ENCODE data around the gene PFDN1.

The PFDN1 gene

DNA sequence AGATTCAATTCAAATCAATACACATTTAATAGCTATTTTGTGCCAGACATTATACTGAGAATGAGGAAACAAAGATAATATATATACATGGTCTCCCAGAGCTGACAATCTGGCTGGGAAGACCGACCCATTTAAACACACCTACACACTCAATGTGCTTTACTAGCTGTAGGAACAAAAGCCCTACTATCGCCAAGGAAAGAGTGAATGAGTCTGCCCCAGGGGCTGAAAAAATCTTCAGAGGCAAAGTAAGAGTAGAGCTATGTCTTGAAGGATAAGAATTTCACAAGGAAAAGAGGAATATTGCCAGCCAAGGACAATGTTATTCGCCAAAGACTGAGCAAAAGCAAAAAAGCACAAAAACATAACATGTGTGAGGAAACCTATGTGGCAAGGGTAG, 6.6 kb downstream of the PFDN1 start:
- no peak for DNase-seq (ENCODE audit: low read depth in 2 of 2)

DNA sequence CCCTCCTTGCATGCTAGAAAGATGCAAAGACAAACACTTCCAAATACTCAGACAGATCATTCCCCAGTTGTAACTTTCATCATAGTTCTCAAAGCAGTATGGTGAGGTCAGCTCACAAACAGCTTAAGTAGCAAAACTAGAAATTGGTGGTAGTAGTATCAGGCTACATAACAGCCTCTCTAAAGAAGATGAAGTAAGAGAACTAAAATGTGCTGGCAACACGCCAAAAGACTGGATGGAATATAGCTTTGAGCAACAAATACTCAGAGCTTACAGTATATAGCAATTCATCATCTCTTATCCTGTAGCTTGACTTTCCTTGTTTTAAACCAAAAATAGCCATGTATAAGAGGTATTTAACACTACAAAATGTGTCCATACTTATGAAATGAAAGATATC, 7.5 kb downstream of the PFDN1 start:
- no peak for DNase-seq (ENCODE audit: low read depth in 2 of 2)

DNA sequence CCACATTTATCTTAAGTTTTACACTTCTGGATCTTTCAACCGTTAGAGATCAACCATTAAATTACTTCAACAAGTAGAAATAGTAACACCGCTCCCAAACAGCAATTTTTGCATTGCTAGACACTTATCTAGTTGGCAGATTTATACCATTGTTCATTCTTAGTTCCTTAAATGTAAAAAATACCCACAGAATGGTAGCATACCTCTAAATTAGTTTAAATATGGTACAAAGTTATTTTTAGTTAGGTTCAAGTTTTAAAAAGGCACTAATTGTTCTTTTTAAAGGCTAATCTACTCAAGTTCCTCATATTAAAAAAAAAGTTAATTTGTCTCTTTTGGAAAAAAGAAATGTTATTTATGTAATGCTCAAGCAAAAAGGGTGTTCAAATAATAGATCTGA, 8.1 kb downstream of the PFDN1 start:
- no peak for DNase-seq (ENCODE audit: low read depth in 2 of 2)

DNA sequence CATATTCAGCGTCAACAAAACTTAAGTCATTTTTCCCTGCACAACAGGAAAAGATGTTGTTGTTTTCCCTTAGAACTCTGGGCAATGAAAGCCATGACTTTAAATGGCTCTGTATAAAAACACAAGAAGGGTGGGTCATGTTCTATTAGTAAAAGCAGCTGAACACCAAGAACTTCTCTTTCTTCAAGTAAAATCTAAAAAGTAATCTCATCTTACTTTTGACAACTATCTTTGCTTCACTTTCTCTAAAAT, 9.1 kb downstream of the PFDN1 start:
- DNase-seq (ENCODE audit: low read depth in 2 of 2): no peak

DNA sequence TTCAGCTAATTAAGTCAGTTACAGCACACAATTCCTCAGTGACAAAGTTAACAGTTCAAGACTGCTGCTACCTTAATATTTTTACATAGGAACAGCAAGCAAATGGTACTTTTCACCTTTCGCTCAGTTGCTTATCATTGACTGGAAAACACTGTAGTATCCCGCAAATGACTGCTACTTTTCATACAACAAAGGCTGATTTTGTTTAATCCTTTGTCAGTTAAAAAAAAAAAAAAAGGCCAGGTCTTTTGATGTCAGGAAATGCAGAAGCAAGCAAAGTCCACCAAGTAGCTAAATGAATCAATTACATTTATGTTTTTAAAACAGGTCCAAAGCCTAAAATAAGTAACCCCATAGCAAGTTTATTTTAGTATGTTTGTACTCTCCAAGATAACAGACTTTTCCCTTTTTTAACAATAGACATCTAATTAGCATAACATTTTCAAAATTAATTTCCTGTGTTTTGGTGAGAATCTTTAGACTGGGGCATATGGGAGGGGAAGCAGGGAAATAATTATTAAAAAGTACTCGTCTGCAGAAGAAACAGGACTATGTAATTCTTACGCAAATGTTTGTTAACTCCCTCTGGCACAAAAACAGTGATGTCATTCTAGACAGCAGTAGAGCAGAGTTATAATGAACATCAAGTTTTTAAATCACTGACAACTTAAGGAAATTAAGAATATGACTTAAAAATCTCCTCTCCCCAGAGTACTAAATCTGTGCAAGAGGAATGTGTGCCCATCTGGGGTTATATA, 9.6 kb downstream of the PFDN1 start:
- DNase-seq (ENCODE audit: low read depth in 2 of 2): no peak

DNA sequence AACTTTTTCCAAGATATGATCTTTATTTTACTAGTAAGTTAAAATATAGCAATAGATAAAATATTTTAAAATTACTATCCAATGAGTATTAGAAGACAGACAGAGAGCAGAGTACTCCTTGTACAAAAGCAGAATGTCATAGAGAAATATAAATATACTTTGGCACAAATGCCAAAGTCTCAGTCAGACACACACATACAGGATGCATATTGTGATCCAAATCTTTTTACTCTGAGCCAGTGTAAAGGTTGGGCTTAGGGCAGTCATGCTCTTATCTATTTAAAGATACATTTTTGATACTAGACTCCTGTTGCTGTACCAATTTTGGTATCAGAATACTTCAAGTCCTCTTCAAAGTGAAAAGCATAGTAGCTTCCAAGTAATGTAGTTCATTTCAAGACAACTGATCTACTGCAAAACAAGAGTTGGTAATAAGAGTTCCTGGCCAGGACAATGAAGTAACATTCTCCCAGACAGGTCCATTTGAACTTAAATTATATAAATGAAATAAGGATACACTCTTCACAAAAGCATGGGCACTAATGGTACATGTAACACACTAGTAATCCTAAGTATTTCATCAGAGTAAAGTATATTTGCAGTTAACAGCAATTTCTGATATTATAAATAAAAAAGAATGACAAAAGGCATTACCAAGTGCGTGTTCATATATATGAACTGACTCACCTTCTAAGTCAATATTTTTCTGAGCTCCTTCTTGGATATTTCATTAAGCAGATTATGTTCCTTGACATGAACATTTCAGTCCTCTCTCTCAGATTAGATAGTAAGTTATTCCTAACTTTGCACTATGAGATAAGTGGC, 10.5 kb downstream of the PFDN1 start:
- no peak for DNase-seq (ENCODE audit: low read depth in 2 of 2)

DNA sequence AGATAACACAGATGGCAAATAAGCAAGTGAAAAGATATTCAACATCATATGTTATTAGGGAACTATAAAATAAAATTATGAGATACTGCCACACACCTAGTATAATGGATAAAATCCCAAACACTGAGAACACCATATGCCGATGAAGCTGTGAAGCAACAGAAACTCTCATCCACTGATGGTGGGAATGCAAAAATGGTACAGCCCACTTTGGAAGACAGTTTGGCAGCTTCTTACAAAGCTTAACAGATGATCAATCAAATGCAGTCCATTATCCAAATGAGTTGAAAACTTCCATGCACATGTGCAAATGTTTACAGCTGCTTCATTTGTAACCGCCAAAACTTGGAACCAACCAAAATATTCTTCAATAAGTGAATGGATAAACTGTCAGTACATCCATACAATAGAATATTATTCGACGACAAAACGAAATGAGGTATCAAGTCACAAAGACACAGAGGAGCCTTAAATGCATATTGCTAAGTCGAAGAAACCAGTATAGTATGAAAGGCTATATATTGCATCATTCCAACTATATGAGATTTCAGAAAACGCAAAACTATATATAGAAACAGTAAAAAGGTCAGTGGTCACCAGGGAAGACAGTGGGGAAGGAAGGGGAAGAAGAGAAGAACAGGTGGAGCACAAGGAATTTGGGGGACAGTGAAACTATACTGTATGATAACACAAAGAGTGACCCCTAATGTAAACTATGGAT, 14.9 kb downstream of the PFDN1 start:
- DNase-seq (ENCODE audit: low read depth in 2 of 2): no peak

DNA sequence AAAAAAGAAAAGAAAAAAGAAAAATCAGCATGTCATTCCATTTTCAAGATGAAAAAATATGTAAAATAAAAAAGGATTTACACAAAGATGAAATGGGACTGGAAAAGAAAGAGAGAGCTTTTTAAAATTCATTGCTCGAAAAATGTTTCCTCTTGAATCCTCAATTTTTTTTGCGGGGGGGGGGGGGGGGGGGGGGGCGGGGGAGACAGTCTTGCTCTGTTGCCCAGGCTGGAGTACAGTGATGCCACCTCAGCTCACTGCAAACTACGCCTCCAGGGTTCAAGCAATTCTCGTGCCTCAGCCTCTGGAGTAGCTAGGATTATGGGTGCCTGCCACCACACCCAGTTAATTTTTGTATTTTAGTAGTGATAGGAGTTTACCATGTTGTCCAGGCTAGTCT, 16.5 kb downstream of the PFDN1 start:
- DNase-seq (ENCODE audit: low read depth in 2 of 2): no peak

DNA sequence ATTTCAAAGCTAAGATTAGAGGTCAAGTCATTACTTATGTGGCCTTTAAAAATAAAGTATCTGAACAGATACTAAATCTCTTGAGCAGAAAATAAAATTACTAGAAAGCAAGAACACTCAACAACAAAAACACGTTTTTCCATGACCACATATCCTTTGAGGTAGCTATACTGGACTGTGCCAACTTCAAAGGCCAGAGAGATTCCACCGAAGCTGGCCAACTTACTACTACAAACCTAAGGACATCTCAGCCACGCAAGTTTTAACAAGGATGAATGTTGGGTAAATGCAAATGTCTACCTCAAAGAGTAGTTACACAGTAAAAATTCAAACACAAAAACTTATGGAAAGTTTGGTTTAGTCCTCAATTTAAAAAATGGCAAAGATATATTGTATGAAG, 18.9 kb downstream of the PFDN1 start:
- DNase-seq (ENCODE audit: low read depth in 2 of 2): no peak

DNA sequence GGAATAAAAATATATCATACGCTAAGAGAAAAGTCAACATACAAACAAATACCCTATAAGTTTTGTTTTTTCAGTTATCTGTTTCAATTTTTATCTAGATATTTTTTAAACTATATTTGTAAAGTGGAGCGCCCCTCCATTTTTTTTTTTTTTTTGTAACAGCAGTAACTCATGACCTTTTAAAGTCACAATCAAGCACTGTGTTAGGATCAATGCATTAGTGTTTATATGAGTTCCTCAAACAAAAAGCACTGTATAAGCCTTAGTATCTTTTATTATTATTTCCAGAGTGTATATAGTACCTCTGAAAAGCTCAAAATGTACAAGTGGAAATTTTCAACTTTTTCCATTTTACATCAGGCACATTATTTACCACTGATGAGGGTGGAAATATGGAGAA, 20.6 kb downstream of the PFDN1 start:
- DNase-seq (ENCODE audit: low read depth in 2 of 2): no peak

DNA sequence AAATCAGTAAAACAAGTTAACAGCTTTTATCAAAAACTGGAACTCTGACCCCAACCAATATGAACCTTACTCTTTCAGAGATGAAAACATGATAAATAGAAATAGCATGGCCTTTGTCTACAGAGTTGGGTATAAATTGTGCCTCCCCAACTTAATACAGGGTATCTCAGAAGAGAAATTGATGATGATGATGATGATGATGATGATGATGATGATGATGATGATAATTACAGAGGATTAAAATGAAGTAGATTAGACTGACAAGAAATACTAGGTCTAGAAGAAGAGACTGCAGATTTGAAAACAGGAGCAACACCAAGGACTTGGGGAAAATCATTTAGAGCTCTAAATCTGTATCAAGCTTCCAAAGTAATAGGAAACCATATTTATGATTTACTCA, 27.1 kb downstream of the PFDN1 start:
- no peak for DNase-seq (ENCODE audit: low read depth in 2 of 2)

DNA sequence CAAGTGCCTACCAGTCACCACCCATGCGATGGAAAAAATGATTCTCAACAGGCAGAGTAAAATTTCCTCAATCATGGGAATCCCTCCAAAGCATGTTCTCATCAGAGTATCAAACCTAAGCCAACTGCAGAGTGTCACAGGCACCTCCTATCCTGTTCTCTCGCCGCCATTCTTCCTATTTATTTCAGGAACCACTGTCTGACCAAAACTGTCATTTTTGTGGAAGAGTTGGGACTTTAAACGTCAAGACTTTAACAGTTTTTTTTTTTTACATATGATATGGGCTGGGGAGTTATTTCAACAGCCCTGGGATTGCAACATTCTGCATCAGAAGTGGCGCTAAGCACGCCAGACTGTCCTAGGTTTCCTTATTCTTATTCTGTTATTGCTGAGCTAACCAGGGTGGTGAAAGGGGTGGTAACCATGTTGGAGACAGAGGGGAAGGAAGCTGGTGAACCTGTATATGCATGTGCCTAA, 29.5 kb downstream of the PFDN1 start:
- no peak for DNase-seq (ENCODE audit: low read depth in 2 of 2)

DNA sequence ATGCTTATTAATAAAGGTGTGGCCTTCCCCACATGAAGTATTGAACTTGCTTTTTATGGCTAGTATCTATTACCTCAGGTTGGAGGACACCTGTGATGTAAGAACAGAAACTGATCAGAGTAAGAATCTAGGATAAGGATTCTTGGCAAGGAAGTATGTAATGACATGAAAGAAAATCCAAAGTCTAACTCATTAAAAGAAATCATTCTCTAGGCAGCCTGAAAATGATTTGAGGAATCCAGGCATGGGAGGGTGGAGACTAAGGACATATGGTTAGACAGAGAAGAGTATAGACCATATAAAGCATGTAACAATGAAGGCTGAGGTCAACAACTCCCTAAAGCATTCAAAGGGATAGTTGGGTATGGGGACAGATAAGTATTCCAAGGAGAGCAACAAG, 32.9 kb downstream of the PFDN1 start:
- DNase-seq (ENCODE audit: low read depth in 2 of 2): no peak

DNA sequence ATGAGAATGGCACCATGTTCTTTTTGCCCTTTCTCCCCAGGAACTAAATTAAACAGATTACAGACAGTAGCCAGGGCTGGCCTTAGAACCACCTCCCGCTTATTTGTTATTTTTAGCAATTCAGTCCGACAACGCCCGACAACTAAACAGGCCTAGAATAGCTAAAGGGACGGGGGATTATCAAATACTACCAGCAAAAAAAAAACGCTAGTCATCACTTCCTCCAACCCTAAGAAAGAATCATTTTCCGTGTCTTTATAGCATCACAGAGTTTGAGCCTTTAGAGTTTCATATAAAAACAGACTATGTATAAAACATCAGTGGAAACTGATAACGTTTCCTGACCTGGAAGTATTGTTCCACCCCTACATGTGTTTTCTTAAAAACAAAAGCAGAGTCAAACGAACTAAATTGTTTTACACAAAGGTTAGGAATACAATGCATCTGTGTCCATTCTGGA, 35.3 kb downstream of the PFDN1 start:
- DNase-seq (ENCODE audit: low read depth in 2 of 2): no peak

DNA sequence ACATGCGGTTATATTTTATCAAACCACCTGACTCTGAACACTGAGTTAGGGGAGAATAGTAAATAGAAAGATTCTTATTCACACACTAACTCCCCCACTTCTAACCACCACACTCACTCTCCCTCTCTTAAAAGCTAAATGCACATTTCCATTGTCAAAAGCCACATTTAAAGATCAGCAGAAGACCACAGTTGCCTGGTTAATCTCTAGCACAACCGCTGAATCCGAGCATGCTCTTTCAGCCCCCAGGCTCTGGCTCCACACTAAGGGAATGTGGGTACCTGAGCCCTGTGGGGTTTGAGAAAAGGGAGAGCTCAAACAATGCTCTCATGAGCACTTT, 35.7 kb downstream of the PFDN1 start:
- DNase-seq (ENCODE audit: low read depth in 2 of 2): no peak

DNA sequence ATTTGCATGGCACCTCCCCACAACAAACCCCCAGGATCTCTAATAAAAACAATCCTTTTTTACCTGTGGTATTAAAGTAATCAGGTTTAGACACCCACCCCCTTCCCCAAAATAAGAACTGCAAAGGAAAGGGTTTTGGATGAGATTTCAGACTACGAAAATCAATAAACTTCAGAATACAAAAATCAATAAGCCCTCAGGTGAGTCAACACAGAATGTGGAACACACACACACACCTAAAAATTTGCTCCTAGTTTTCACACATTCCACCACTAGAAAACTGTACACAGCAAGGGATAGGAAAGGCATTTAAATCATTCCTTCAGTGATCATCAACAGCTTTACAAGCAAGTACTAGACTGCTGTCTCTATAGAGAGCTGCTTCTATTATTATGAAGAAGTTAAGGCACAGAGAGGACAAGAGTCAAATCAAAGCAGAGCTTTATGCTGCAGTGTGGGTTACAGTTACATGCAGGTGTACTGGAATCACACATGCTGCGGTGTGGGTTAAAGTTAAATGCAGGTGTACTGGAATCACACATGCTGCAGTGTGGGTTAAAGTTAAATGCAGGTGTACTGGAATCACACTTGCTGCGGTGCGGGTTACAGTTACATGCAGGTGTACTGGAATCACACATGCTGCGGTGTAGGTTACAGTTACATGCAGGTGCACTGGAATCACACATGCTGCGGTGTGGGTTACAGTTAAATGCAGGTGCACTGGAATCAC, 36.3 kb downstream of the PFDN1 start:
- DNase-seq (ENCODE audit: low read depth in 2 of 2): no peak

DNA sequence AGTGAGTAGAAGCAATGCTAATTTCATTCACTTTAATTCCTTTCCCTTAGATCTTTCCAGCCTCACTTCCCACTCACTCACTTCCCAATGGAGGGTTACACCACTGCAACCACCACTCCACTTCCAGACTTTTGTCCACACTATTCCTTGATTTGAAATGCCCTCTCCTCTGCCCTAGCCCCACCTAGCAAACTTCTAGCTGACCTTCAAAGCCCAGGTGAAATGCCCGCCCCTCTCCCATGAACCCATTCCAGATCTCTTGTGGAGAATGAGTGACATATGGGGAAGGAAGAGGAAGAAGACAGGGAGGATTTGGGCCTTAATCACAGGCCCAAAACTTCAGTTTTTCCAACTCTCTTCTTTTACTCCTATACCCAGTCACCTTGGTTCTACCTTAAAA, 37.1 kb downstream of the PFDN1 start:
- DNase-seq (ENCODE audit: low read depth in 2 of 2): no peak

DNA sequence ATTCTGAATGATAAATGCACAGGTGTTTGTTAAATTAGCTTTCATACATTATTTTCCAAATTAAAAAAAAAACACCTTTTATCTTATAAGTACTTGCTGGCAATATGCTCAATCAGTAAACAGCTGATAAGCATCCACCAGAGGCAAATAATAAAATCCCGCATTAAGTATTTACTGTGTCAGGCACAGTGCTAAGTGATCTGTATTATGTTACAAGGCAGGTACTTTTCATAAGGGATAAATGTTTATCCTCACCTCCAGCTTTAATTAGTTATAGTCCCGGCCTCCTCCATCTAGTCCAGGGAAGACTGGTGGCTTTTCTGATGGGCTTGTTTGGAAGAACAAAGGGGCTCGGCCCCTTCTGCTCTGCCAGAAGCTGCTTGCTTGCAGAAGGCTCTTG, 40.1 kb downstream of the PFDN1 start:
- DNase-seq (ENCODE audit: low read depth in 2 of 2): no peak

DNA sequence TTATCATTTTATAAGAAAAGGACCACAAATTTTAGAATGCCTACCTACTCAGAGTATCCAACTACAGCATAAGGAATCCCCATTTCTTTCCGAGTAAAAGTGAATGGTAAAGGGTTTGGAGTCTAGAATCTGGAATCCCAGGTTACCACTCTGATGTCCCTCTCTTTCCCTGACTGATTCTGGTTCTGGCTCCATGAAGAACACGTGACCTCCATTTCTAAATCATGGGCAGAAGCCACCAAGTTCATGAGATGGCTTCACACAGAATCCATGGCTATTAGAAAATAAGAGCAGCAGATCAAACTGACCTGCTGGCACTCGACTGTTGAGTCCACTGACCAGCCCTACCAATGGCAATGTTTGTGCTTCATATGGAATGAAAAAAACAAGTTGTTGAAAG, 40.7 kb downstream of the PFDN1 start:
- no peak for DNase-seq (ENCODE audit: low read depth in 2 of 2)

DNA sequence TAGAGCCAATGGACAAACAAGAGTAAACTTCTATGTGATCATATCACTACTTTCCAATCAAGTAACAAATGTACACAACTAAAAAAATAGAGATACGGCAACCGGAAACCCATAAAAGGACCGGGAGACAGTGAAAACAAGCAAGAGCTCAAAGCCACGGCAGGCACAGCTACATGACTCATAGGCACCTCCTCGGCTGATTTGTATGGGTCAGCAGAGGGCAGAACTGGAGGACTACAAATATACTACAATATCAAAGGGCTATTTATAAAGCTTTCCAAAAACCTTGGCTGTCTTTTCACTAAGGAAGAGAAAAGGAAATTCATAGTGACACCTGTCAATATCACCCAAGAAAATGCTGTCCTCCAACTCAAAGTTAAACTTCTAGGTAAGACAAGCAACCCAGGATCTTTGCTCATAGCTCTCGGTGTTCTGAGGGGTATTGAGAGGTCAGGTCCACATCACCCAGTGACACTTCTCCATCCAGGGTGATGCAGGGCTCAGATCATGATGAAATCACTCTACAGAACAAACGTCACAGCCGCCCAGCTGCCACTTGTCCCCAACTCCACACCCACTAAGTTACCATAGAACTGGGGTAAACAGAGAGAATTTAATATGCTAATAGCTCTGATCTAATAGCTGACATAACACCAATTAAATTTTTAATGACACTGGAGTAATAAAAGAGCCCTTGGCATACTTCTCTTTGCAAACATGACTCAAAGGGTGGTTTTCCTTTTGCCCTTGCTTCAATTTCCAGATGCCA, 41.3 kb downstream of the PFDN1 start:
- no peak for DNase-seq (ENCODE audit: low read depth in 2 of 2)

DNA sequence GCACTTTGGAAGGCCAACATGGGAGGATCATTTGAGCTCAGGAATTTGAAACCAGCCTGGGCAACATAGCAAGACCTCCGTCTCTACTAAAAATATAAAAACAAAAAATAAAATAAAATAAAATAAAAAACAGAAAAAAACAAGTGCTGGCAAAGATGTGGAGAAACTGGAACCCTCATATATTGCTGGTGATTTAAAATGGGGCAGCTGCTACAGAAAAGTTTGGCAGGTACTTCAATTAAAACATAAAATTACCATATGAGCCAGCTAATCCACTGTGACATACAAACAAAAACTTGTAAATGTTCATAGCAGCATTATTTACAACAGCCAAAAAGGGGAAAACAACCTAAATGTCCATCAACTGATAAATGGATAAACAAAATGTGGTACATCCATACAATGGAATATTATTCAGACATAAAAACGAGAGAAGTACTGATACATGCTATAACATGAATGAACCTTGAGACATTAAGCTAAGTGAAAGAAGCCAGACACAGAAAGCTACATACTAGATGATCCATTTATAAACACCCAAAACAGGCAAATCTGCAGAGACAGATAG, 42.7 kb downstream of the PFDN1 start:
- DNase-seq (ENCODE audit: low read depth in 2 of 2): no peak

All from stimulated activated CD4-positive, alpha-beta T cell treated with anti-CD3 and anti-CD28 coated beads, Interleukin-15, amount 100 ng/mL, for 48 hours (primary cell).